HCT116 (cell line): ENCODE results near the gene ZNRF3. TPM values are rescaled to one million over a fixed set of nuclear protein-coding genes. Genes with fewer than 3 reads are reported as not detected.

Experiments
- ATAC-seq: fragments of 200-7000 bp; cut with Tn5 transposase; 2 replicates; pipeline ENCODE4 v1.9.1; 2020; ENCODE audit warnings: mild to moderate bottlenecking, moderate library complexity
- BruUV-seq: library from RNA; stranded (reverse); fragments of 400-500 nt; replicated peaks from 2 replicates; lab custom pipeline; 2021; lab: Mats Ljungman, UMichigan
- CTCF ChIA-PET: fragments of 300-600 bp; sonication (Branson Sonifier 250); formaldehyde crosslinking; loops from one replicate; lab custom pipeline; 2021; ENCODE audit warnings: antibody characterized with exemption; lab: Charles Lee
- POLR2A ChIA-PET: fragments of 300-600, 350-600 bp; sonication (Branson Sonifier 250); formaldehyde crosslinking; loops from one replicate; lab custom pipeline; 2021; ENCODE audit warnings: antibody characterized with exemption; lab: Charles Lee
- RAD21 ChIA-PET, 2 experiments: fragments of 300-600 bp; sonication (Branson Sonifier 250); formaldehyde crosslinking; loops; one replicate each; lab custom pipeline; 2023; ENCODE audit warnings: low total read pairs in 2 of 2; ENCODE audit not compliant: uncharacterized antibody in 2 of 2, unreplicated experiment in 2 of 2, low non-redundant PET in 1 of 2; lab: Charles Lee
- DNase-seq: peaks from one replicate; pipeline ENCODE4 v3.0.0-alpha.2; 2010; ENCODE audit warnings: low read depth, low spot score
- H2AFZ ChIP-seq: fragments of 200-600 bp; shearing (Covaris generic), sonication (generic); 2 replicates; pipeline ENCODE4 v1.6.1; 2017; ENCODE audit warnings: low read depth, mixed run types, mixed read lengths, antibody characterized with exemption, low read length; ENCODE audit not compliant: poor library complexity, severe bottlenecking
- H3K27ac ChIP-seq: 2 replicates; pipeline ENCODE4 v1.5.1; 2012; ENCODE audit warnings: low read depth, low read length
- H3K27me3 ChIP-seq: fragments of 200-600 bp; sonication (generic); 2 replicates; pipeline ENCODE4 v1.6.1; 2016; ENCODE audit warnings: mixed run types, low read length, mixed read lengths; ENCODE audit not compliant: insufficient read depth
- H3K36me3 ChIP-seq, 2 experiments: fragments of 200-500 bp in 1 of 2; fragments of 200-600 bp in 1 of 2; sonication (Bioruptor generic) in 1 of 2; sonication (generic) in 1 of 2; 2 replicates each; pipeline versions ENCODE4 v1.5.1 to v1.6.1; 2014 to 2016; ENCODE audit warnings: low read length in 2 of 2, inconsistent platforms in 1 of 2, mixed read lengths in 1 of 2, mixed run types in 1 of 2; ENCODE audit not compliant: insufficient read depth in 2 of 2, control insufficient read depth in 1 of 2
- H3K4me1 ChIP-seq, 2 experiments: fragments of 200-600 bp in 1 of 2; sonication (generic) in 1 of 2; 2 replicates each; pipeline versions ENCODE4 v1.5.1 to v1.6.1; 2012 to 2017; ENCODE audit warnings: low read length in 2 of 2, inconsistent platforms in 1 of 2, mild to moderate bottlenecking in 1 of 2, mixed read lengths in 1 of 2, mixed run types in 1 of 2, moderate library complexity in 1 of 2; ENCODE audit not compliant: insufficient read depth in 2 of 2, control insufficient read depth in 1 of 2
- H3K4me2 ChIP-seq: fragments of 200-600 bp; sonication (generic); 2 replicates; pipeline ENCODE4 v1.6.1; 2017; ENCODE audit warnings: mixed run types, low read length, mixed read lengths
- H3K4me3 ChIP-seq, 2 experiments: fragments of 200-600 bp in 1 of 2; sonication (generic) in 1 of 2; replicated peaks in 1 of 2; 2 replicates each; pipeline ENCODE4 v1.5.1; 2011 to 2016; ENCODE audit warnings: low read length in 2 of 2, control low read depth in 1 of 2, low read depth in 1 of 2, mild to moderate bottlenecking in 1 of 2, mixed read lengths in 1 of 2, mixed run types in 1 of 2
- H3K79me2 ChIP-seq: fragments of 200-600 bp; sonication (generic); 2 replicates; pipeline ENCODE4 v1.6.1; 2017; ENCODE audit warnings: mild to moderate bottlenecking, mixed run types, low read length, moderate library complexity, mixed read lengths; ENCODE audit not compliant: insufficient read depth
- H3K9ac ChIP-seq: fragments of 200-600 bp; sonication (generic); 2 replicates; pipeline ENCODE4 v1.6.1; 2016; ENCODE audit warnings: low read length, mixed read lengths
- H3K9me2 ChIP-seq: fragments of 200-600 bp; sonication (generic), shearing (Covaris generic); 2 replicates; pipeline ENCODE4 v1.6.1; 2017; ENCODE audit warnings: mixed run types, mild to moderate bottlenecking, moderate library complexity; ENCODE audit not compliant: insufficient read depth
- H3K9me3 ChIP-seq, 2 experiments: fragments of 200-500 bp in 1 of 2; fragments of 200-600 bp in 1 of 2; sonication (Bioruptor generic) in 1 of 2; sonication (generic) in 1 of 2; 2 replicates each; pipeline ENCODE4 v1.6.1; 2014 to 2017; ENCODE audit warnings: low read length in 2 of 2, mixed read lengths in 2 of 2, inconsistent platforms in 1 of 2, low read depth in 1 of 2, mild to moderate bottlenecking in 1 of 2, mixed run types in 1 of 2, moderate library complexity in 1 of 2; ENCODE audit not compliant: control insufficient read depth in 1 of 2, insufficient read depth in 1 of 2
- H4K20me1 ChIP-seq: fragments of 200-600 bp; sonication (generic), shearing (Covaris generic); 2 replicates; pipeline ENCODE4 v1.6.1; 2017; ENCODE audit warnings: mixed run types, mild to moderate bottlenecking, moderate library complexity; ENCODE audit not compliant: insufficient read depth
- EZH2phosphoT487 ChIP-seq: fragments of 200-600 bp; IDR thresholded peaks from 2 replicates; pipeline ENCODE4 v1.6.1; 2018; ENCODE audit warnings: antibody characterized with exemption, borderline replicate concordance
- POLR2A ChIP-seq: IDR thresholded peaks from 2 replicates; pipeline ENCODE4 v1.7.0; 2011; ENCODE audit warnings: borderline replicate concordance; ENCODE audit not compliant: insufficient read depth, insufficient read length; ENCODE audit errors: extremely low read depth
- RAD21 ChIP-seq: IDR thresholded peaks from 2 replicates; pipeline ENCODE4 v1.6.1; 2012; ENCODE audit warnings: low read depth, mild to moderate bottlenecking
- SP1 ChIP-seq: IDR thresholded peaks from 2 replicates; pipeline ENCODE4 v1.6.1; 2012; ENCODE audit warnings: low read depth
- SRF ChIP-seq: IDR thresholded peaks from 2 replicates; pipeline ENCODE4 v1.6.1; 2012; ENCODE audit warnings: low read depth
- YY1 ChIP-seq: IDR thresholded peaks from 2 replicates; pipeline ENCODE4 v1.6.1; 2011; ENCODE audit warnings: low read length, low read depth, moderate library complexity, mild to moderate bottlenecking; ENCODE audit not compliant: insufficient replicate concordance; ENCODE audit errors: extremely low read depth
- ZFX ChIP-seq: fragments of 450-650 bp; IDR thresholded peaks from 2 replicates; pipeline ENCODE4 v1.6.1; 2017
- intact Hi-C: fragments of 100-400 bp; cut with micrococcal nuclease; formaldehyde crosslinking; loops from 2 replicates; pipeline ENCODE4 v1.10.0; 2022
- total RNA-seq: library from RNA; stranded (reverse); gene quantifications from one replicate; pipeline ENCODE4 v1.2.1, GENCODE V29; 2021; ENCODE audit not compliant: unreplicated experiment
- TF ChIP-seq, protein P1 (sequence below): IDR thresholded peaks from 2 replicates; pipeline ENCODE4 v1.6.1; 2012; ENCODE audit warnings: low read depth

Gene ZNRF3
- total RNA-seq, 1 experiment from 2014 or later: 12.2 TPM

DNA sequence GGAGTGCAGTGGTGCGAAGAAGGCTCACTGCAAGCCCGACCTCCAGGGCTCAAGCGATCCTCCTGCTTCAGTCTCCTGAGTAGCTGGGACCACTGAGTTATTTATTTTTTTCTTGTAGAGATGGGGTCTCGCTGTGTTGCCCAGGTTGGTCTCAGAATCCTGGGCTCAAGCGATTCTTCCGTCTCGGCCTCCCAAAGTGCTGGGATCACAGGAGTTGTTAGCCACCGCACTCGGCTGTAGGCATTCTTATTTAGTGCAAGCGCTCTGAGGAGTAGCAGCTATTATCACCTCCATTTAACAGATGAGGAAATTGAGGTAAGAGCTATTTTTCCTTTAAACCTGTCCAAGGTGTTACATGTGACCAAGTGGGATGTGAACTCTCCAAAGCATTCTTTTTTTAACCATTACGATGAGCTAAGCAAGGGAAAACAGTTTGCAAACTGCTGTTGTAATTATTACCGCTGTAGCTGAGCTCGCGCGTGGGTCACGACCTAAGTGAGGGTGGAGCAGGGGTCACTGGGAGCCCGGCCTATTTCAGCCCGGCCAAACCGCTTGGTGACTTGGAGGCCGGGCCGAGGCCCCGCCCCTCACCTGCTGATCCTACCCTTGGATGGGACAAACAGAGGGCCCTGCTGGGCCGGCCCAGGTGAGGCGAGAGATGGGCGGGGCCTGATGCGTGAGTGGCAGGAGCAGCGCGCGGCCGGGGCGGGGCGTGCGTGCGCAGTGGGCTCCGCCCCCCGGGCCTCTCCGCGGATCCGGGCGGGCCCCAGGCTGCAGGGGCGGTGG lies 189.0 kb downstream of the ZNRF3 start:
- no peaks in the 10 kb centered on the region for H3K9me3 ChIP-seq
- no peaks in the 10 kb centered on the region for H3K79me2 ChIP-seq
- peak; percentile 94 for ATAC-seq
- ChIA-PET RAD21 (no interaction called here), CTCF (interaction anchor here (1.7 kb wide), 1 partner anchor 32 kb away, joined by 9 read pairs; no protein-coding TSS in a partner anchor), POLR2A (interaction anchor here (0.6 kb wide), 1 partner anchor 93 kb away, joined by 3 read pairs; no protein-coding TSS in a partner anchor)
- H3K27me3 ChIP-seq: no peaks in the 10 kb centered on the region
- peak overlapping the region; percentile 17 to 74; a peak in 1 of 4 replicates for H3K4me3 ChIP-seq
- peak; percentile 89 for DNase-seq
- TF ChIP-seq RAD21: no peak
- TF ChIP-seq SRF: no peak
- TF ChIP-seq POLR2A: peak; percentile 24
- H3K4me1 ChIP-seq: peaks cover 13 to 33% of the 10 kb centered on the region in 2 experiments
- no peak overlapping the region for H3K27ac ChIP-seq
- H3K9me2 ChIP-seq: no peaks in the 10 kb centered on the region
- H3K9ac ChIP-seq: no peak overlapping the region
- no peaks in the 10 kb centered on the region for H3K36me3 ChIP-seq
- intact Hi-C loops: loop anchor here (10.0 kb wide), 1 partner anchor 1378 kb away; no protein-coding TSS in a partner anchor
- peak overlapping the region; percentile 50 for H3K4me2 ChIP-seq
- BruUV-seq: no TSS peak
- no peaks in the 10 kb centered on the region for H4K20me1 ChIP-seq
- H2AFZ ChIP-seq: peak overlapping the region; percentile 59

DNA sequence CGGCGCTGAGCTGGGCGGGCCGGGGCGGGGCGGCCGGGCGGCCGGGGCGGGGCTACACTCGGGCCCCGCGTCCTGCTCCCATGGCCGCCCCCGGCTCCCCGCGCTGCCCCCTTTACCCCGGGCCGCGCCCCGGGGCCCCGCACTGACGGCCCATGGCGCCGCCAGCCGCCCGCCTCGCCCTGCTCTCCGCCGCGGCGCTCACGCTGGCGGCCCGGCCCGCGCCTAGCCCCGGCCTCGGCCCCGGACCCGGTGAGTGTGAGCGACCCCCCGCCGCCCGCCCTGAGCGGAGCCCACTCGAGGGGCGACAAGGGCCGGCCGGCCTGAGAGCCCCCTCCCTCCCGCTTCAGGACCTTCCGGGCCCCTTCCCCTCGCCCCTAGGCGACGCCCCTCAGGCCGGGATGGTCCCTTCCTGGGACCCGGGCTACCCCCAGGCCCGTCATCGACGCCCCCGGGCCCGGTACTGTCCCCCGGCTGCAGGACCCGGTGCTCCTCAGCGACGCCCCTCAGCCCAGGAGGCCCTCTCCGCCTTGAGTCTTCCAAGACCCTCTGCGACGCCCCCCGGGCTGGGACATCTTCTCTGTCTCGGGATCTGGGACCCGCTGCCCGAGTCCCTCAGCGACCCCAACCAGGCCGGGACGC lies 189.7 kb downstream of the ZNRF3 start, which contains the start of gene KREMEN1:
Gene KREMEN1, plus strand, starts transcription at position 57 of the 639 bp plus-strand sequence. Its CDS starts 96 bp downstream, at position 153.
- DNase-seq (no peak), ATAC-seq (peak; percentile 7)
- H3K4me1 ChIP-seq: peaks cover 13 to 33% of the 10 kb centered on the region in 2 experiments
- H3K9ac ChIP-seq: peak within 1 kb of the TSS; percentile 71
- POLR2A ChIA-PET: interaction anchor here (0.6 kb wide), 1 partner anchor 94 kb away, joined by 3 read pairs; no protein-coding TSS in a partner anchor
- no TSS peak for BruUV-seq
- no peaks in the 10 kb centered on the region for H3K36me3 ChIP-seq
- intact Hi-C loops: loop anchor here (10.0 kb wide), 1 partner anchor 1378 kb away; no protein-coding TSS in a partner anchor
- H2AFZ ChIP-seq: peak within 1 kb of the TSS; percentile 91
- no peaks in the 10 kb centered on the region for H4K20me1 ChIP-seq
- H3K9me2 ChIP-seq: no peaks in the 10 kb centered on the region
- no peaks in the 10 kb centered on the region for H3K79me2 ChIP-seq
- CTCF ChIA-PET: interaction anchor here (1.7 kb wide), 1 partner anchor 33 kb away, joined by 9 read pairs; no protein-coding TSS in a partner anchor
- TF ChIP-seq SP1: no peak
- 0 out of 2 replicates have a peak, but pooled peaks have one; percentile 12 for TF ChIP-seq ZFX
- TF ChIP-seq YY1: no peak
- TF ChIP-seq, protein P1, sequence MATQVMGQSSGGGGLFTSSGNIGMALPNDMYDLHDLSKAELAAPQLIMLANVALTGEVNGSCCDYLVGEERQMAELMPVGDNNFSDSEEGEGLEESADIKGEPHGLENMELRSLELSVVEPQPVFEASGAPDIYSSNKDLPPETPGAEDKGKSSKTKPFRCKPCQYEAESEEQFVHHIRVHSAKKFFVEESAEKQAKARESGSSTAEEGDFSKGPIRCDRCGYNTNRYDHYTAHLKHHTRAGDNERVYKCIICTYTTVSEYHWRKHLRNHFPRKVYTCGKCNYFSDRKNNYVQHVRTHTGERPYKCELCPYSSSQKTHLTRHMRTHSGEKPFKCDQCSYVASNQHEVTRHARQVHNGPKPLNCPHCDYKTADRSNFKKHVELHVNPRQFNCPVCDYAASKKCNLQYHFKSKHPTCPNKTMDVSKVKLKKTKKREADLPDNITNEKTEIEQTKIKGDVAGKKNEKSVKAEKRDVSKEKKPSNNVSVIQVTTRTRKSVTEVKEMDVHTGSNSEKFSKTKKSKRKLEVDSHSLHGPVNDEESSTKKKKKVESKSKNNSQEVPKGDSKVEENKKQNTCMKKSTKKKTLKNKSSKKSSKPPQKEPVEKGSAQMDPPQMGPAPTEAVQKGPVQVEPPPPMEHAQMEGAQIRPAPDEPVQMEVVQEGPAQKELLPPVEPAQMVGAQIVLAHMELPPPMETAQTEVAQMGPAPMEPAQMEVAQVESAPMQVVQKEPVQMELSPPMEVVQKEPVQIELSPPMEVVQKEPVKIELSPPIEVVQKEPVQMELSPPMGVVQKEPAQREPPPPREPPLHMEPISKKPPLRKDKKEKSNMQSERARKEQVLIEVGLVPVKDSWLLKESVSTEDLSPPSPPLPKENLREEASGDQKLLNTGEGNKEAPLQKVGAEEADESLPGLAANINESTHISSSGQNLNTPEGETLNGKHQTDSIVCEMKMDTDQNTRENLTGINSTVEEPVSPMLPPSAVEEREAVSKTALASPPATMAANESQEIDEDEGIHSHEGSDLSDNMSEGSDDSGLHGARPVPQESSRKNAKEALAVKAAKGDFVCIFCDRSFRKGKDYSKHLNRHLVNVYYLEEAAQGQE: no peak
- TF ChIP-seq POLR2A: peak; percentile 14
- TF ChIP-seq EZH2phosphoT487: no peak
- no peak for TF ChIP-seq SRF
- TF ChIP-seq, all 23 proteins: peak for 2
- RAD21 ChIA-PET: no interaction called here
- no peaks in the 10 kb centered on the region for H3K9me3 ChIP-seq
- H3K4me3 ChIP-seq: peak within 1 kb of the TSS; percentile 68 to 74
- no peaks in the 10 kb centered on the region for H3K27me3 ChIP-seq
- H3K27ac ChIP-seq: peak within 1 kb of the TSS; percentile 43; the same call in 1 of the 2 replicates
- H3K4me2 ChIP-seq: peak within 1 kb of the TSS; percentile 96
